ENCODE data around the gene NELL2.

DNA sequence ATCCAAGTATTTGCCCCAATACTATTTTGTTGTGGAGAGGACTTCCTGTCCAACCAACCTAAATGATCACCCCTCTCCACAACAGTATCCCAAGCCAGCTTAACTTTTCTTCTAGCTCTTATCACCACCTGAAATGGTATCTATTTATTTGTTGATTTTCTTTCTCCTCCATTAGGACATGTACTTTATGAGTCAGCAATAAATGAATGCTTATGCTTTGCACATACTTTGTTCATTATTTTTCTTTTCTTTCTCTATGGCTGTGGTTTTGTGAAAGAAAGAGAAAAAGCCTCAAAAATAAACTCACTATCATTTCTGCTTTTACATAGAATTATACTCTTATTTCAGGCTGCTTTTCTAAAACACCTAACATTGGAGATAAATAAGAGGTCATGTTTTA, 371.3 kb downstream of the NELL2 start:
- no peak for TF ChIP-seq EZH2 (IDR thresholded peaks at IDR 0.05; ENCODE audit: low read length, missing control alignments)
- TF ChIP-seq, protein P1, sequence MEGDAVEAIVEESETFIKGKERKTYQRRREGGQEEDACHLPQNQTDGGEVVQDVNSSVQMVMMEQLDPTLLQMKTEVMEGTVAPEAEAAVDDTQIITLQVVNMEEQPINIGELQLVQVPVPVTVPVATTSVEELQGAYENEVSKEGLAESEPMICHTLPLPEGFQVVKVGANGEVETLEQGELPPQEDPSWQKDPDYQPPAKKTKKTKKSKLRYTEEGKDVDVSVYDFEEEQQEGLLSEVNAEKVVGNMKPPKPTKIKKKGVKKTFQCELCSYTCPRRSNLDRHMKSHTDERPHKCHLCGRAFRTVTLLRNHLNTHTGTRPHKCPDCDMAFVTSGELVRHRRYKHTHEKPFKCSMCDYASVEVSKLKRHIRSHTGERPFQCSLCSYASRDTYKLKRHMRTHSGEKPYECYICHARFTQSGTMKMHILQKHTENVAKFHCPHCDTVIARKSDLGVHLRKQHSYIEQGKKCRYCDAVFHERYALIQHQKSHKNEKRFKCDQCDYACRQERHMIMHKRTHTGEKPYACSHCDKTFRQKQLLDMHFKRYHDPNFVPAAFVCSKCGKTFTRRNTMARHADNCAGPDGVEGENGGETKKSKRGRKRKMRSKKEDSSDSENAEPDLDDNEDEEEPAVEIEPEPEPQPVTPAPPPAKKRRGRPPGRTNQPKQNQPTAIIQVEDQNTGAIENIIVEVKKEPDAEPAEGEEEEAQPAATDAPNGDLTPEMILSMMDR (conservative IDR thresholded peaks at IDR 0.05 in 1 of 2, IDR thresholded peaks at IDR 0.05 in 1 of 2; ENCODE audit: low read depth in 1 of 2, low read length in 2 of 2), result no peak
